Right lobe of liver (tissue), 6 donors: ENCODE results near the gene SLC37A4. TPM values are rescaled to one million over a fixed set of nuclear protein-coding genes. Genes with fewer than 3 reads are reported as not detected.

Source experiments
- ATAC-seq, 4 donors: fragments of 200-7000 bp; cut with Tn5 transposase; one replicate each; pipeline ENCODE4 v1.9.1; 2020; ENCODE audit warnings: mild to moderate bottlenecking in 4 of 4, moderate library complexity in 4 of 4
- DNase-seq, 3 donors: peaks; one replicate each; pipeline ENCODE4 v3.0.0-alpha.2; 2020
- H3K27ac ChIP-seq, 3 donors: fragments of 200-600 bp; one replicate each; pipeline ENCODE4 v1.8.0; 2022
- H3K27me3 ChIP-seq, 2 donors: fragments of 200-600 bp; one replicate each; pipeline ENCODE4 v1.8.0; 2022
- H3K36me3 ChIP-seq, 4 donors: fragments of 200-600 bp; sonication (generic) in 1 of 4; one replicate each; pipeline versions ENCODE4 v1.5.1 to v1.8.0; 2017 to 2022; ENCODE audit warnings: control low read depth in 1 of 4
- H3K4me1 ChIP-seq, 4 donors: fragments of 200-600 bp; sonication (generic) in 1 of 4; one replicate each; pipeline versions ENCODE4 v1.5.1 to v1.8.0; 2017 to 2022; ENCODE audit warnings: control low read depth in 1 of 4
- H3K4me3 ChIP-seq, 3 donors: fragments of 200-600 bp; one replicate each; pipeline ENCODE4 v1.8.0; 2022
- H3K9me3 ChIP-seq, 4 donors: fragments of 200-600 bp; sonication (generic) in 1 of 4; one replicate each; pipeline versions ENCODE4 v1.5.1 to v1.8.0; 2017 to 2022; ENCODE audit warnings: control low read depth in 1 of 4
- CTCF ChIP-seq, 4 donors: fragments of 200-600 bp in 3 of 4; fragments of 450-650 bp in 1 of 4; IDR thresholded peaks; one replicate each; pipeline versions ENCODE4 v1.5.1 to v1.8.0; 2016 to 2022; ENCODE audit warnings: antibody characterized with exemption in 4 of 4, mild to moderate bottlenecking in 2 of 4
- POLR2A ChIP-seq: fragments of 450-650 bp; IDR thresholded peaks from one replicate; pipeline ENCODE4 v1.6.1; 2017; ENCODE audit warnings: antibody characterized with exemption, mild to moderate bottlenecking
- WGBS: methylation state at CpG from one replicate; pipeline ENCODE4 v1.1.6; 2018; ENCODE audit warnings: low coverage, low lambda C conversion rate; ENCODE audit not compliant: insufficient coverage; ENCODE audit errors: missing lambda C conversion rate; 5-methylcytosine and 5-hydroxymethylcytosine counted together
- intact Hi-C, 2 donors: fragments of 100-400 bp; cut with DNase I; formaldehyde crosslinking; loops; one replicate each; pipeline versions ENCODE4 v1.11.2 to v1.14.1; 2022
- total RNA-seq, 6 experiments: library from RNA; depleted of rRNA in 2 of 6; stranded (reverse); fragments of >200 nt in 2 of 6; fragmentation: NEBNext Ultra II Directional in 3 of 6; extraction: Animal tissue kit (Norgen Biotek cat#: 25700) in 3 of 6; gene quantifications; one replicate each; pipeline versions ENCODE4 v1.1.0 to v1.2.4, GENCODE V29; 2016 to 2023
- donor health status: DM: no; HTN: yes; CAD: no.
- donor health status: DM: no; HTN: no; CAD: no.
- donor health status: DM: no; HTN: no; CAD: no.
- donor health status: DM: no; HTN: yes; CAD: no.
- donor health status: DM: no; HTN: yes; CAD: no.

Gene SLC37A4
- total RNA-seq, 6 experiments from 2014 or later, result 78.5 to 177 (median 147) TPM

GRCh38 chr11:119000906-119001305 is 29.8 kb downstream of the SLC37A4 start:
- no peak for ATAC-seq
- no peak for DNase-seq
- Histone ChIP-seq H3K27ac (no peak overlapping the region), H3K36me3 (peaks cover 0 to 33% (median 15%) of the 10 kb centered on the region in 4 donors), H3K4me3 (no peak overlapping the region), H3K27me3 (no peaks in the 10 kb centered on the region), H3K4me1 (peaks cover 0 to 13% (median 6%) of the 10 kb centered on the region in 4 donors), H3K9me3 (no peaks in the 10 kb centered on the region)
- no peak for TF ChIP-seq POLR2A
- TF ChIP-seq CTCF (IDR thresholded peaks at IDR 0.05), result no peak
- WGBS, result 56% methylated on average over 1 of the region's 1 CpG
- intact Hi-C loops, result no loop called here

GRCh38 chr11:118998822-118999221 is 31.9 kb downstream of the SLC37A4 start:
- Histone ChIP-seq H3K27me3 (no peaks in the 10 kb centered on the region), H3K9me3 (no peaks in the 10 kb centered on the region), H3K36me3 (peaks cover 0 to 30% (median 10%) of the 10 kb centered on the region in 4 donors), H3K4me3 (peak overlapping the region; percentile 90 to 97 (median 97)), H3K4me1 (peaks cover 0 to 13% (median 6%) of the 10 kb centered on the region in 4 donors), H3K27ac (no peak overlapping the region)
- intact Hi-C loops, result no loop called here
- TF ChIP-seq CTCF (IDR thresholded peaks at IDR 0.05), result no peak
- TF ChIP-seq POLR2A, result no peak
- WGBS, result 63% methylated on average over 6 of the region's 6 CpGs
- ATAC-seq (no peak), DNase-seq (no peak)

- intact Hi-C loops, result no loop called here
- DNase-seq (no peak), ATAC-seq (peak; percentile 16 to 35 (median 20))
Measured at GRCh38 chr11:118998388-118998717, 32.3 kb downstream of the SLC37A4 start.

DNA sequence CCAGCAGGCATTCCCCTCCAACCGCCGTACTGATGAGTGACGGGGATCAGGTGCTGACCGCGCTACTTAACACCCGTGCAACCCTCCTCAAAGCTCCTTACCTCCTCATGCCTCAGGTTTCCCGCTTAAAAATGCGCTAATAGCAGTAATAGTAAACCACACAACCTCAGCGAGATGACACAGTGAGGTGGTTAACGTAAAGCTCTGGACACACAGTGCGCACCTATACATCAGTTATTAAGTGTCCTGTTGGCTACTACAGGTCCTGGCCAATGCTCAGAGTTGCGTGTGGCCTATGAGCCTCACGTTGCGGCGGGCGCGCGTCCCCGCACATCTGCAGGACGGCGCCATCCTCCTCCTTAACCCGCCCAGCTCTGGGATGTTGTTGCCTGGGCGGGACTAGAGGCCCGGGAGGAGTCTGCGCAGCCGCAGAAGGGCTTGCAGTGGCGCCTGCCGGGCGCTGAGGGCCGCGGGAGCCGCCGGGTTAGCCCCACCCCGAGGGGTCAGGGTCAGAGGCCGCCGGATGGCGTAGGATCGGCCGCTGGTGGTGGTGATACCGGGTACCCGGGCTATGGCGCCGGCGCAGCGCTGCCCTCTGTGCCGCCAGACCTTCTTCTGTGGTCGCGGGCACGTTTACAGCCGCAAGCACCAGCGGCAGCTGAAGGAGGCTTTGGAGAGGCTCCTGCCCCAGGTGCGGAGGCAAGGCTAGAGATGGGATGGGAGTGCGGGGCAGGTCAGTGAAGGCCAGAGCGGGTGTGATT is 32.9 kb downstream of the SLC37A4 start, which contains the start of gene CENATAC:
Gene CENATAC (plus strand): TSS at position 512 of the 761 bp plus-strand sequence. CDS start 60 bp downstream, at position 572.
- peak; percentile 99 to 100 (median 100) for ATAC-seq
- Histone ChIP-seq H3K4me3 (peak within 1 kb of the TSS; percentile 90 to 97 (median 97)), H3K36me3 (peaks cover 0 to 29% (median 6%) of the 10 kb centered on the region in 4 donors), H3K4me1 (peaks cover 0 to 13% (median 6%) of the 10 kb centered on the region in 4 donors), H3K27me3 (no peaks in the 10 kb centered on the region), H3K9me3 (no peaks in the 10 kb centered on the region), H3K27ac (peak within 1 kb of the TSS; percentile 46 to 71 (median 49))
- 0% methylated on average over 14 of the region's 54 CpGs for WGBS
- DNase-seq, result peak; percentile 97 to 98 (median 98)
- TF ChIP-seq CTCF (IDR thresholded peaks at IDR 0.05) (peak in 3 of 4 donors; percentile 10 to 23 (median 11)), POLR2A (peak; percentile 81)
- intact Hi-C loops, result no loop called here

More at GRCh38 chr11:118998388-118998717, 32.3 kb downstream of the SLC37A4 start:
- H3K27ac ChIP-seq, result peak overlapping the region; percentile 46 to 71 (median 49)
- peaks cover 0 to 30% (median 9%) of the 10 kb centered on the region in 4 donors for H3K36me3 ChIP-seq
- peak overlapping the region; percentile 90 to 97 (median 97) for H3K4me3 ChIP-seq
- H3K27me3 ChIP-seq, result no peaks in the 10 kb centered on the region
- WGBS, result 0% methylated on average over 2 of the region's 19 CpGs
- TF ChIP-seq POLR2A (no peak), CTCF (IDR thresholded peaks at IDR 0.05) (no peak)
- no peaks in the 10 kb centered on the region for H3K9me3 ChIP-seq
- peaks cover 0 to 13% (median 6%) of the 10 kb centered on the region in 4 donors for H3K4me1 ChIP-seq
